Suprapubic skin (tissue), 4 donors: Measurements from ENCODE around the gene DHX58. TPM values are rescaled to one million over a fixed set of nuclear protein-coding genes. Genes with fewer than 3 reads are reported as not detected.

Experiments used
- DNase-seq, 2 donors: peaks; one replicate each; pipeline ENCODE4 v3.0.0-alpha.2; 2019; ENCODE audit warnings: low spot score in 2 of 2
- H3K27ac ChIP-seq: fragments of 200-600 bp; sonication (generic); one replicate; pipeline ENCODE4 v1.5.1; 2019
- H3K27me3 ChIP-seq: fragments of 200-600 bp; sonication (generic); one replicate; pipeline ENCODE4 v1.5.1; 2019
- H3K36me3 ChIP-seq: fragments of 200-600 bp; sonication (generic); one replicate; pipeline ENCODE4 v1.5.1; 2019
- H3K4me1 ChIP-seq: fragments of 200-600 bp; sonication (generic); one replicate; pipeline ENCODE4 v1.5.1; 2019
- H3K4me3 ChIP-seq: fragments of 200-600 bp; sonication (generic); one replicate; pipeline ENCODE4 v1.5.1; 2019; ENCODE audit warnings: mild to moderate bottlenecking
- H3K9me3 ChIP-seq: fragments of 200-600 bp; sonication (generic); one replicate; pipeline ENCODE4 v1.5.1; 2019
- EP300 ChIP-seq: sonication (generic); formaldehyde crosslinking; IDR thresholded peaks from one replicate; pipeline ENCODE4 v1.6.1; 2017; ENCODE audit warnings: antibody characterized with exemption
- POLR2A ChIP-seq, 2 donors: fragments of 450-650 bp; IDR thresholded peaks; one replicate each; pipeline ENCODE4 v1.6.1; 2017; ENCODE audit warnings: antibody characterized with exemption in 2 of 2, mild to moderate bottlenecking in 2 of 2, moderate library complexity in 2 of 2
- POLR2AphosphoS5 ChIP-seq, 3 donors: sonication (generic); formaldehyde crosslinking; IDR thresholded peaks; one replicate each; pipeline ENCODE4 v1.6.1; 2017; ENCODE audit warnings: antibody characterized with exemption in 3 of 3
- WGBS: methylation state at CpG from one replicate; pipeline ENCODE4 v1.1.5; 2018; 5-methylcytosine and 5-hydroxymethylcytosine counted together
- total RNA-seq, 4 donors: library from RNA; depleted of rRNA; stranded (reverse); fragments of >200 nt; gene quantifications; one replicate each; pipeline ENCODE4 v1.1.0, GENCODE V29; 2016
- TF ChIP-seq, protein P1 (sequence below), 2 donors: fragments of 200-600 bp in 1 of 2; fragments of 450-650 bp in 1 of 2; sonication (generic) in 1 of 2; IDR thresholded peaks; one replicate each; pipeline ENCODE4 v1.5.1; 2016 to 2019; ENCODE audit warnings: antibody characterized with exemption in 2 of 2, mild to moderate bottlenecking in 1 of 2, moderate library complexity in 1 of 2

Gene DHX58
- total RNA-seq, 4 donors from 2014 or later = 8.2 to 14.2 (median 11.9) TPM

DNA sequence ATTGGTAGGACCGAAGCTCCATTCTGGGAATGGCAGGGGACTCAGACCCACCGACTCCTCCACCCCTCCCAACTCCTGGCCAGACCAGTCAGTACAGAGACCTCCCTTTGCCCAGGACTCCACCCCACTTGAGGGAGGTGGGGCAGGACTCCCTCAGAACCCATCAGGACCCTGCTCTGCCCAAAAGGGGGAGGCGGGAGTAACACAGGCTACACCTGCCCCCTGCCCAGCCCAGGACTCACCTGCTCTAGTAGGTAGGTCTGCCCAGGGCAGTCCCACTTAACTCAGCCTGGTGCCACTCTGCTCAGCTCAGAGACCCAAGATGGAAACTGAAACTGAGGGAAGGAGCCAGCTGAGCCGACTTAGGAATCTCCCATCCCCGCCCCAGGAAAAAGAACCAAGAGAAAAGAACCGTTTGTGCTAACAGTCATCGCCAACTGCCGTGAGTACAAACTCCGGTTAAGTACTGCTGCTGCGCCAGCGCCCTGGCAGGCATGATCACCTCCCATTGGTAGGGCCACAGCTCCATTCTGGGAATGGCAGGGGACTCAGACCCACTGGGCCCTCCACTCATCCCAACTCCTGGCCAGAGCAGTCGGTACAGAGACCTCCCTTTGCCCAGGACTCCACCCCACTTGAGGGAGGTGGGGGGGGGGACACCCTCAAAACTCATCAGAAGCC is 503 bp downstream of the DHX58 start:
- no peaks in the 10 kb centered on the region for H3K9me3 ChIP-seq
- H3K4me3 ChIP-seq = peak overlapping the region; percentile 62
- 0% methylated on average over 7 of the region's 12 CpGs for WGBS
- peak overlapping the region; percentile 92 for H3K27ac ChIP-seq
- peaks cover 2% of the 10 kb centered on the region for H3K36me3 ChIP-seq
- no peaks in the 10 kb centered on the region for H3K27me3 ChIP-seq
- no peak for TF ChIP-seq POLR2A (IDR thresholded peaks at IDR 0.05)
- TF ChIP-seq, protein P1, sequence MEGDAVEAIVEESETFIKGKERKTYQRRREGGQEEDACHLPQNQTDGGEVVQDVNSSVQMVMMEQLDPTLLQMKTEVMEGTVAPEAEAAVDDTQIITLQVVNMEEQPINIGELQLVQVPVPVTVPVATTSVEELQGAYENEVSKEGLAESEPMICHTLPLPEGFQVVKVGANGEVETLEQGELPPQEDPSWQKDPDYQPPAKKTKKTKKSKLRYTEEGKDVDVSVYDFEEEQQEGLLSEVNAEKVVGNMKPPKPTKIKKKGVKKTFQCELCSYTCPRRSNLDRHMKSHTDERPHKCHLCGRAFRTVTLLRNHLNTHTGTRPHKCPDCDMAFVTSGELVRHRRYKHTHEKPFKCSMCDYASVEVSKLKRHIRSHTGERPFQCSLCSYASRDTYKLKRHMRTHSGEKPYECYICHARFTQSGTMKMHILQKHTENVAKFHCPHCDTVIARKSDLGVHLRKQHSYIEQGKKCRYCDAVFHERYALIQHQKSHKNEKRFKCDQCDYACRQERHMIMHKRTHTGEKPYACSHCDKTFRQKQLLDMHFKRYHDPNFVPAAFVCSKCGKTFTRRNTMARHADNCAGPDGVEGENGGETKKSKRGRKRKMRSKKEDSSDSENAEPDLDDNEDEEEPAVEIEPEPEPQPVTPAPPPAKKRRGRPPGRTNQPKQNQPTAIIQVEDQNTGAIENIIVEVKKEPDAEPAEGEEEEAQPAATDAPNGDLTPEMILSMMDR (IDR thresholded peaks at IDR 0.05) = no peak
- TF ChIP-seq EP300 = no peak
- TF ChIP-seq POLR2AphosphoS5 (IDR thresholded peaks at IDR 0.05) = no peak
- DNase-seq = no peak
- peaks cover 38% of the 10 kb centered on the region for H3K4me1 ChIP-seq

DNA sequence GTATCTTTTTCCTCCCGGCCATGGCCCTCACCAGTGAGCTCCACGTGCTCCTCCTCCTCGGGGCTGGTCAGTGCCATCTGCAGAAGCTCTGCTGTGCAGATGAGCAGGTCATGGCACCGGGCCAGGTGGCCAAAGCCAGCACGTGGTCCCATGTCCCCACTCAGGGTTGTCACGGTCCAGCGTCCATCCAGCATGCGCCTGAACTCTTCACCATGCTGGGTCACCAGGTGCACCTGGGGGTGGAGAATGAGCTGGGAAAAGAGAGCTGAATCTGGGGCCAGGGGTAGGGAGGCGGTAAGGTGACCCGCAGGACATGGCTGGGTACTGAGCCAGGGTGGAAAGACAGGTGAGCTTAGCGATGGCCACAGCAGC is 1.3 kb downstream of the DHX58 start:
- 90% methylated on average over 11 of the region's 11 CpGs for WGBS
- H3K36me3 ChIP-seq = peaks cover 5% of the 10 kb centered on the region
- peak overlapping the region; percentile 62 for H3K4me3 ChIP-seq
- no peaks in the 10 kb centered on the region for H3K27me3 ChIP-seq
- H3K4me1 ChIP-seq = peaks cover 33% of the 10 kb centered on the region
- H3K9me3 ChIP-seq = no peaks in the 10 kb centered on the region
- TF ChIP-seq, protein P1 (IDR thresholded peaks at IDR 0.05) = no peak
- no peak for TF ChIP-seq POLR2AphosphoS5 (IDR thresholded peaks at IDR 0.05)
- TF ChIP-seq EP300 = no peak
- TF ChIP-seq POLR2A (IDR thresholded peaks at IDR 0.05) = no peak
- H3K27ac ChIP-seq = peak overlapping the region; percentile 92
- DNase-seq = no peak

DNA sequence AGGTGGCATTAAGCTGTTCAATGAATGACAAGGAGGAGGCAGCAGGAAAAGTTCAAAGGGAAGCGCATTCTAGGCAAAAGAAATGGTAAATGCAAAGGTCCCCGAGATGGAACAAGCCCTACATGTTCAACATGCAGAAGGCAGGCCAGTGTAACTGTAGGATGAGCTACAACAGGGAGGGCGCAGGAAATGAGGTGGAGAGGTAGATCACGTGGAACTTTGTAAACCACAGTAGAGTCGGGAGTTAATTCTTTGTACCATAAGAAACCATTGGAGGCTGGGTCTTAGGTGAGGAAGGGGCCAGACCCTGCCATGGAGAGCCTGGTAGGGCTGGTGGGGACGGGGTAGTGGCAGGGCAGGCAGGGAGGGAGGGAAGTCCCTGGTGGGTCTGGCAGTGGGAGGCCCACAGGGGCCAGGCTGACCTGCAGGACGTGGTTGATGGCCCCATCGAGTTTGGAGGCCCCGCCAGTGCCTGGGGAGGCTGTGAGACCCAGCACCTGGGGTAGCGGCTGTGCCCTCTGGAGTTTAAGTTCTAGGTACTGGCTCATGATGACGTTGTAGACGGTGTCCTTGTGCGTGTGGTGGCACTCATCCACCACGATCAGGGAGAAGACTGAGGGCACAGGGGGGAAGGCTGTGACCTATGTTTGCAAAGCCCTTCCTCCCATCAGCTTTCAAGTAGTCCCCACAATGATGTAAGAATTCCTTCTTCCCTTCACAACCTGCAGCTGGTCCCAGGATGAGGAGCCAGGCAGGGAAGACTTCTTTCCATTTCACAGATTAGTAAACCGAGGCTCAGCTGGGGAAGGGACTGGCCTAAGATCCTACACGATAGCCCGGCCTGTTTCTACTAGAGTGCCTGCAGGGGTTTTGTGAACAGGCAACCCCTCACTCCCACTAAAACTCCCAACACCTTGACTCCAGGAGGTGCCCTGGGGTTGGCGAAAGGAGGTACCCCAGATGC is 1.9 kb downstream of the DHX58 start:
- Histone ChIP-seq H3K4me3 (no peak overlapping the region), H3K4me1 (peaks cover 38% of the 10 kb centered on the region), H3K27me3 (no peaks in the 10 kb centered on the region), H3K9me3 (no peaks in the 10 kb centered on the region), H3K27ac (no peak overlapping the region), H3K36me3 (peaks cover 5% of the 10 kb centered on the region)
- TF ChIP-seq EP300 = no peak
- no peak for TF ChIP-seq POLR2AphosphoS5 (IDR thresholded peaks at IDR 0.05)
- TF ChIP-seq, protein P1 (IDR thresholded peaks at IDR 0.05) = no peak
- no peak for TF ChIP-seq POLR2A (IDR thresholded peaks at IDR 0.05)
- 87% methylated on average over 12 of the region's 18 CpGs for WGBS
- DNase-seq = no peak

DNA sequence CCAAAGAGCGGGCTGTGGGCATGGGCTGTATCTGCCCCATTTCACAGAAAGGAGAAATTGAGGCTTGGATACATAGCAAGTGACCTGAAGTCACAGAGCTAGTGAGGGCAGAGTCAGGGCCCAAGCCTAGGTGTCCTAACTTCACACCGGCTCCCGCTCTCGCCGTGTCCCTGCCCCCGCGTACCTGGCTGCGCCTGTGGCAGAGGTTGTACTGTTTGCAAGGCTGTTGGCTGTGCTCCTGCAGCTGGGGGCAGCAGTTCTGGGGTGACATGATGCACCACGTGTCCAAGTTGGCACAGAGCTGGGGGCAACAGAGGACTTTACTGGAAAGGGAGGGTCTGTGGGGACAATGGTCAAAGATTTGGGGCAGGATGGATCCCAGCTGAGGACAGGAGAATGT is 3.4 kb downstream of the DHX58 start:
- no peaks in the 10 kb centered on the region for H3K9me3 ChIP-seq
- no peak for TF ChIP-seq POLR2AphosphoS5 (IDR thresholded peaks at IDR 0.05)
- TF ChIP-seq EP300 = no peak
- TF ChIP-seq POLR2A (IDR thresholded peaks at IDR 0.05) = no peak
- H3K4me3 ChIP-seq = no peak overlapping the region
- no peak overlapping the region for H3K27ac ChIP-seq
- 96% methylated on average over 9 of the region's 9 CpGs for WGBS
- H3K27me3 ChIP-seq = no peaks in the 10 kb centered on the region
- no peak for DNase-seq
- peaks cover 39% of the 10 kb centered on the region for H3K4me1 ChIP-seq
- peaks cover 10% of the 10 kb centered on the region for H3K36me3 ChIP-seq

DNA sequence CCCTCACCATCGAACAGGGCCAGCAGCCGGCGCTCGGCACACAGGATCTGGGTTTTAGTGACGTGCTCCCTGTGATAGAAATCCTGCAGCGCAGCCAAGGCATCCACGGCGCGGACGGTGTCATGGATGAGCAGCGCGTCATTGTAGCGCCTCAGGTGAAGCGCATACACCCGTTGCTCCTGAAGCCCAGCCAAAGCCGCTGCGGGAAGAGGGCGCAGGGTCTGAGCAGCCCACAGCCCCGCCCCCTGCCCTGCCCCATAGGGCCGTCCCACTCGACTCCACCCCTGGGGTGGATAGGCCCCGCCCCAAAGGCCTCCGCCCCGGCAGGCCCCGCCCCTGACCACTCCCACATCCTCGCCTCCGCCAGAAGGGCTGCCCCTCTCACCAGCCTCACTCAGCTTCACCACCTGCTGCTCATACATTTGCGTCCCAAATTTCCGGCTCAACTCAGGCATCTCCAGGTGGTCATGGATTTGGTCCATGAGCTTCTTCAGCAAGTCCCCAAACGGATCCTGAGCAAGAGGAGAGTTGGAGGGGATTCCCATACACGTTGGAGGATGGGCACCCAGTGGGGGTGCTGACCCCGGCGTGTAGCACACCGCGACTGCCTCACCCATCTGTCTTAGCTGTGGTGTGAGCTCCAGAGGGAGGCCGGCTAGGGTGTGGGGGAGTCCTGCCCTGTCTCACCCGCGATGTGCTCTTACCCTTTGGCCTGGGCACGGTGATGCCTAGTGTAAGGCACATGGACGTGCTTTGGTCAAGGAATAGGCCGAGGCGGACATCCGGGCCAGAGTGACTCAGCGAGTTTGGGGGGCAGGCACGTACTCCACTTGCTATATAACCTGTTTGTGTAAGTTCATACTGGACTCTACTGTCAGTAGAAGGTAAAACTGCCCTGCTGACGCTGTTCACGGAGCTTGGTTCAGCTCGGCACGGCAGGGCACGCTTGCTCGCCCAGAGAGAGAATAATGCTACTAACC is 4.6 kb downstream of the DHX58 start:
- Histone ChIP-seq H3K4me1 (peaks cover 31% of the 10 kb centered on the region), H3K4me3 (peak overlapping the region; percentile 33), H3K27ac (no peak overlapping the region), H3K9me3 (no peaks in the 10 kb centered on the region), H3K27me3 (no peaks in the 10 kb centered on the region), H3K36me3 (peaks cover 14% of the 10 kb centered on the region)
- WGBS = 59% methylated on average over 49 of the region's 51 CpGs
- TF ChIP-seq, protein P1 (IDR thresholded peaks at IDR 0.05) = no peak
- TF ChIP-seq POLR2AphosphoS5 (IDR thresholded peaks at IDR 0.05) = no peak
- TF ChIP-seq POLR2A (IDR thresholded peaks at IDR 0.05) = no peak
- no peak for TF ChIP-seq EP300
- peak in 1 of 2 donors; percentile 87 for DNase-seq
